ENCODE measurements around the gene WAPL. TPM values are rescaled to one million over a fixed set of nuclear protein-coding genes. Genes with fewer than 3 reads are reported as not detected.
"Not testable (repeated sequence)": the region's sequence is repeated elsewhere in the genome, so short reads cannot be mapped to it uniquely, and the experiment has no call there.

WAPL gene, protein sequence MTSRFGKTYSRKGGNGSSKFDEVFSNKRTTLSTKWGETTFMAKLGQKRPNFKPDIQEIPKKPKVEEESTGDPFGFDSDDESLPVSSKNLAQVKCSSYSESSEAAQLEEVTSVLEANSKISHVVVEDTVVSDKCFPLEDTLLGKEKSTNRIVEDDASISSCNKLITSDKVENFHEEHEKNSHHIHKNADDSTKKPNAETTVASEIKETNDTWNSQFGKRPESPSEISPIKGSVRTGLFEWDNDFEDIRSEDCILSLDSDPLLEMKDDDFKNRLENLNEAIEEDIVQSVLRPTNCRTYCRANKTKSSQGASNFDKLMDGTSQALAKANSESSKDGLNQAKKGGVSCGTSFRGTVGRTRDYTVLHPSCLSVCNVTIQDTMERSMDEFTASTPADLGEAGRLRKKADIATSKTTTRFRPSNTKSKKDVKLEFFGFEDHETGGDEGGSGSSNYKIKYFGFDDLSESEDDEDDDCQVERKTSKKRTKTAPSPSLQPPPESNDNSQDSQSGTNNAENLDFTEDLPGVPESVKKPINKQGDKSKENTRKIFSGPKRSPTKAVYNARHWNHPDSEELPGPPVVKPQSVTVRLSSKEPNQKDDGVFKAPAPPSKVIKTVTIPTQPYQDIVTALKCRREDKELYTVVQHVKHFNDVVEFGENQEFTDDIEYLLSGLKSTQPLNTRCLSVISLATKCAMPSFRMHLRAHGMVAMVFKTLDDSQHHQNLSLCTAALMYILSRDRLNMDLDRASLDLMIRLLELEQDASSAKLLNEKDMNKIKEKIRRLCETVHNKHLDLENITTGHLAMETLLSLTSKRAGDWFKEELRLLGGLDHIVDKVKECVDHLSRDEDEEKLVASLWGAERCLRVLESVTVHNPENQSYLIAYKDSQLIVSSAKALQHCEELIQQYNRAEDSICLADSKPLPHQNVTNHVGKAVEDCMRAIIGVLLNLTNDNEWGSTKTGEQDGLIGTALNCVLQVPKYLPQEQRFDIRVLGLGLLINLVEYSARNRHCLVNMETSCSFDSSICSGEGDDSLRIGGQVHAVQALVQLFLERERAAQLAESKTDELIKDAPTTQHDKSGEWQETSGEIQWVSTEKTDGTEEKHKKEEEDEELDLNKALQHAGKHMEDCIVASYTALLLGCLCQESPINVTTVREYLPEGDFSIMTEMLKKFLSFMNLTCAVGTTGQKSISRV (N-terminal part only)
- polyA plus RNA-seq (2012; ENCODE audit: missing spikeins) = 31.2 TPM

- TF ChIP-seq POLR2A (IDR thresholded peaks at IDR 0.05; ENCODE audit: low read depth, low read length) = peak; percentile 69; the same call in 1 of the 2 replicates
- no peak; the same call in 1 of the 2 replicates for TF ChIP-seq POLR2AphosphoS5 (IDR thresholded peaks at IDR 0.05; ENCODE audit: low read depth, low read length)
- peak; percentile 48; the same call in 1 of the 2 replicates for TF ChIP-seq TAF1 (IDR thresholded peaks at IDR 0.05; ENCODE audit: borderline replicate concordance, low read depth, low read length)
- DNase-seq (ENCODE audit: insufficient read length) = peak; percentile 96
- peak; percentile 96 for FAIRE-seq
Measured at GRCh38 chr10:86521678-86522509, at the start of gene WAPL. Gene WAPL (minus strand): TSS chr10:86521792. CDS start chr10:86518069, 3,723 bp downstream.

- no peak for TF ChIP-seq POLR2A (IDR thresholded peaks at IDR 0.05; ENCODE audit: low read depth, low read length)
- TF ChIP-seq TAF1 (IDR thresholded peaks at IDR 0.05; ENCODE audit: borderline replicate concordance, low read depth, low read length) = no peak
- no peak for TF ChIP-seq POLR2AphosphoS5 (IDR thresholded peaks at IDR 0.05; ENCODE audit: low read depth, low read length)
- FAIRE-seq (no peak), DNase-seq (ENCODE audit: insufficient read length) (no peak)
Measured at GRCh38 chr10:86569335-86569734, 47.7 kb upstream of the WAPL start.

GRCh38 chr10:86566518-86566917 is 44.9 kb upstream of the WAPL start:
- FAIRE-seq; DNase-seq (ENCODE audit: insufficient read length): not testable (repeated sequence)

GRCh38 chr10:86563338-86563737 is 41.7 kb upstream of the WAPL start:
- not testable (repeated sequence) for DNase-seq (ENCODE audit: insufficient read length); FAIRE-seq

- not testable (repeated sequence) for FAIRE-seq; DNase-seq (ENCODE audit: insufficient read length)
Measured at GRCh38 chr10:86558695-86559094, 37.1 kb upstream of the WAPL start.

DNA sequence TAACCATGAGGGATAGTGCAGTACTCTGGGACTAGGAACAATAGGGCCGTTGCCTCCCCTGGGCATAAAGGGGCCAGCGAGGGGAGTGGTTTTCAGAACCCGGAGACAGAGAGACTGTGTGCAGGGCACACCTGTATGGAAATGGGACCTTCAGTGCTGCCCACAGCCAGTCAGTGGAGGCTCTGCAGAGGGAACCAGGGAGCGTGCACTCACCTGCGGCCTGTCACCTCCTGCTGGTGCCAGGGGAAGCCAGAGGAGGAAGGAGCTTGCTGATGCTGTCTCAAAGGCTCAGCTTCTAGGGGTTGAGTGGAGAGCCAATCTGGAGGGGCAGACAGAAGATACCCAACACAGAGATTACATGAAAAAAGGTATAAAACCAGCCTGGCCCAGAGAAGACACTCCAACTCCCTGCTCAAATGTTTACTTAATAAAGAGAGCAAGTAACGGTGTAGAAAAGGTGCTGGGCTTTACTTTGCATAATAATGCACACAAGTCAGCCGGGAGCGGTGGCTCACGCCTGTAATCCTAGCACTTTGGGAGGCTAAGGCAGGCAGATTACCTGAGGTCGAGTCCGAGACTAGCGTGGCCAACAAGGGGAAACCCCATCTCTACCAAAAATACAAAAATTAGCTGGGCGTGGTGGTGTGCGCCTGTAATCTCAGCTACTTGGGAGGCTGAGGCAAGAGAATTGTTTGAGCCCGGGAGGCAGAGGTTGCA is 35.5 kb upstream of the WAPL start:
- DNase-seq (ENCODE audit: insufficient read length) = no peak
- no peak for TF ChIP-seq POLR2A (IDR thresholded peaks at IDR 0.05; ENCODE audit: low read depth, low read length)
- FAIRE-seq = no peak

GRCh38 chr10:86556532-86556931 is 34.9 kb upstream of the WAPL start:
- TF ChIP-seq TAF1 (IDR thresholded peaks at IDR 0.05; ENCODE audit: borderline replicate concordance, low read depth, low read length) = no peak
- no peak for DNase-seq (ENCODE audit: insufficient read length)

DNA sequence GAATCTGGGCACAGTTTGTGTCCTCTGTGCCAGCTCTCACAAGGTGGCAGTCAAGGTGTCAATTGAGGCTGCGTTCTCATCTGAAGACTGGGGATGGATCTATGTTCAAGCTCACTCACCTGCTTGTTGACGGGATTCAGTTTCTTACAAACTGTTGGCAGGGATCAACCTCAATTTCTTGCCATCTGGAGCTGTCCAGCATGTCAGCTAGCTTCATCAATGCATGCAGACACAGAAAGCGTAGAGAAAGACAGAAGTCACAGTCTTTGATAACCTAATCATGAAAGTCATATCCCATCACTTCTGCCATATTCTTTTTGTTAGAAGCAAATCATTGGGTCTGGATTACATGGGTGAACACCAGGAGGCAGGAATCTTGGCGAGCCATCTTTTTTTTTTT is 32.0 kb upstream of the WAPL start:
- FAIRE-seq (no peak), DNase-seq (ENCODE audit: insufficient read length) (no peak)
- TF ChIP-seq POLR2AphosphoS5 (IDR thresholded peaks at IDR 0.05; ENCODE audit: low read depth, low read length) (no peak), TAF1 (IDR thresholded peaks at IDR 0.05; ENCODE audit: borderline replicate concordance, low read depth, low read length) (no peak), POLR2A (IDR thresholded peaks at IDR 0.05; ENCODE audit: low read depth, low read length) (no peak)

More at GRCh38 chr10:86556532-86556931, 34.9 kb upstream of the WAPL start:
- no peak for FAIRE-seq

DNA sequence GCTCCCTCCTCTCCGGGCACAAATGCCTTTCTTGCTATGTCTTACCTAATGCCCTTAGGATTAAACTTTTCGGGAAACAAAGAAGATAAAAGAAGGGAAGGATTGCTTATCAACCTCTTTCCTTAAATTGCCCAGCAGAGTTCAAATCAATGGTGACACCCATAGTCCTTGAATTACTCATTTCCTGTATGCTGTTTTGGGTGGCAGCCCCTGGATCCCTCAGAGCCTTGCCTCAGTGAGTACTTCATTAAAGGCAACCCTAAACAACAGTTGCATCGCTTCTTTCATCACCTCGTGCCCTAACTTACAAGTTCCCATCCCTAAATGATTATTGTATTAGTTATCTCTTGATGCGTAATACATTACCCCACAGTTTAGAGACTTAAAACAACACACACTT is 31.6 kb upstream of the WAPL start:
- TF ChIP-seq POLR2AphosphoS5 (IDR thresholded peaks at IDR 0.05; ENCODE audit: low read depth, low read length) (no peak), POLR2A (IDR thresholded peaks at IDR 0.05; ENCODE audit: low read depth, low read length) (no peak), TAF1 (IDR thresholded peaks at IDR 0.05; ENCODE audit: borderline replicate concordance, low read depth, low read length) (no peak)
- DNase-seq (ENCODE audit: insufficient read length) (no peak), FAIRE-seq (no peak)

GRCh38 chr10:86547296-86547695 is 25.7 kb upstream of the WAPL start:
- FAIRE-seq (no peak), DNase-seq (ENCODE audit: insufficient read length) (no peak)
- TF ChIP-seq POLR2AphosphoS5 (IDR thresholded peaks at IDR 0.05; ENCODE audit: low read depth, low read length) (no peak), TAF1 (IDR thresholded peaks at IDR 0.05; ENCODE audit: borderline replicate concordance, low read depth, low read length) (no peak), POLR2A (IDR thresholded peaks at IDR 0.05; ENCODE audit: low read depth, low read length) (no peak)

DNA sequence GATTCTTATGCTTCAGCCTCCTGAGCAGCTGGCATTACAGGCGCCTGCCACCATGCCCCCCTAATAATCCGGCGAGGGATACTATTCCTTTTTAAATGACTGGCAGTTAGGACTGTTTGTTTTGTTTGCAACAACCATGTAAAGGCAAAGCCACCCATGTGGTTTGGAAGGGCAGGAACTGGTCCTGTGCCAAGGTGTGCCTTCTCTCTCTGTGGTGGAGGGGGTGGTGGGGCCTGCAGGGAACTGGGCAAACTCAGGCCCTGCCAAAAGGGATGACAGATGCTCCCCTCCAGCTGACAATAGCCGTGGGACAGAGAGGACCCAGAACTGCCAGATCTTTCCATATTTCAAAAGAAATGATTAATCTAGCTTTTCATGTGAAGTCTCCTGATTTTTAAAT is 23.5 kb upstream of the WAPL start:
- FAIRE-seq (no peak), DNase-seq (ENCODE audit: insufficient read length) (no peak)
- TF ChIP-seq TAF1 (IDR thresholded peaks at IDR 0.05; ENCODE audit: borderline replicate concordance, low read depth, low read length) = no peak
- no peak for TF ChIP-seq POLR2AphosphoS5 (IDR thresholded peaks at IDR 0.05; ENCODE audit: low read depth, low read length)
- no peak for TF ChIP-seq POLR2A (IDR thresholded peaks at IDR 0.05; ENCODE audit: low read depth, low read length)

All from GM12892 (cell line).